ENCODE results near the gene XYLT1. TPM values are rescaled to one million over a fixed set of nuclear protein-coding genes. Genes with fewer than 3 reads are reported as not detected.

XYLT1 gene
- total RNA-seq, 1 experiment from 2014 or later = 12.5 TPM

GRCh38 chr16:17272716-17273115 lies 198.0 kb downstream of the XYLT1 start:
- Histone ChIP-seq H3K4me3 (ENCODE audit: low read depth, low read length) (no peak overlapping the region), H3K27me3 (replicated peaks; ENCODE audit: control insufficient read depth, insufficient read depth, low read length) (no peaks in the 10 kb centered on the region), H3K4me1 (peaks cover 36% of the 10 kb centered on the region), H3K9me3 (no peaks in the 10 kb centered on the region), H3K36me3 (ENCODE audit: control insufficient read depth, insufficient read depth, low read length) (no peaks in the 10 kb centered on the region)
- BruUV-seq (replicated peaks) = no TSS peak
- peak overlapping the region; percentile 63 for H3K27ac Mint-ChIP-seq (ENCODE audit: unreplicated experiment)
- H3K9me3 Mint-ChIP-seq (ENCODE audit: unreplicated experiment) = no peaks in the 10 kb centered on the region
- intact Hi-C loops (cut with micrococcal nuclease; ENCODE audit: unreplicated experiment) = loop anchor here (10.0 kb wide), 1 partner anchor 72 kb away; no protein-coding TSS in a partner anchor
- no peak for DNase-seq
- H3K36me3 Mint-ChIP-seq (ENCODE audit: insufficient read depth, unreplicated experiment) = peaks cover 11% of the 10 kb centered on the region
- no peaks in the 10 kb centered on the region for H3K27me3 Mint-ChIP-seq (ENCODE audit: insufficient read depth, unreplicated experiment)
- H3K4me3 Mint-ChIP-seq (ENCODE audit: unreplicated experiment) = no peak overlapping the region
- POLR2A ChIA-PET = no interaction called here
- CTCF ChIA-PET = no interaction called here
- peaks cover 40% of the 10 kb centered on the region for H3K4me1 Mint-ChIP-seq (ENCODE audit: low read depth, unreplicated experiment)
- no peak for TF ChIP-seq CTCF (IDR thresholded peaks at IDR 0.05; ENCODE audit: insufficient read depth in 1 of 2, low read depth in 1 of 2, low read length in 1 of 2, severe bottlenecking in 1 of 2, unreplicated experiment in 1 of 2)

GRCh38 chr16:17271687-17272086 lies 199.1 kb downstream of the XYLT1 start:
- peak overlapping the region; percentile 86 for H3K27ac Mint-ChIP-seq (ENCODE audit: unreplicated experiment)
- H3K4me3 ChIP-seq (ENCODE audit: low read depth, low read length) = no peak overlapping the region
- H3K36me3 Mint-ChIP-seq (ENCODE audit: insufficient read depth, unreplicated experiment) = peaks cover 11% of the 10 kb centered on the region
- peaks cover 34% of the 10 kb centered on the region for H3K4me1 ChIP-seq
- no peak overlapping the region for H3K4me3 Mint-ChIP-seq (ENCODE audit: unreplicated experiment)
- no peaks in the 10 kb centered on the region for H3K9me3 ChIP-seq
- POLR2A ChIA-PET = no interaction called here
- H3K27me3 Mint-ChIP-seq (ENCODE audit: insufficient read depth, unreplicated experiment) = no peaks in the 10 kb centered on the region
- no peak for DNase-seq
- intact Hi-C loops (cut with micrococcal nuclease; ENCODE audit: unreplicated experiment) = loop anchor here (10.0 kb wide), 1 partner anchor 73 kb away; no protein-coding TSS in a partner anchor
- CTCF ChIA-PET = no interaction called here
- H3K9me3 Mint-ChIP-seq (ENCODE audit: unreplicated experiment) = no peaks in the 10 kb centered on the region
- no peaks in the 10 kb centered on the region for H3K27me3 ChIP-seq (replicated peaks; ENCODE audit: control insufficient read depth, insufficient read depth, low read length)
- no TSS peak for BruUV-seq (replicated peaks)
- H3K4me1 Mint-ChIP-seq (ENCODE audit: low read depth, unreplicated experiment) = peaks cover 40% of the 10 kb centered on the region
- H3K36me3 ChIP-seq (ENCODE audit: control insufficient read depth, insufficient read depth, low read length) = no peaks in the 10 kb centered on the region
- TF ChIP-seq CTCF (IDR thresholded peaks at IDR 0.05; ENCODE audit: insufficient read depth in 1 of 2, low read depth in 1 of 2, low read length in 1 of 2, severe bottlenecking in 1 of 2, unreplicated experiment in 1 of 2) = no peak

GRCh38 chr16:17270683-17271109 lies 200.1 kb downstream of the XYLT1 start:
- Mint-ChIP-seq H3K27me3 (ENCODE audit: insufficient read depth, unreplicated experiment) (no peaks in the 10 kb centered on the region), H3K36me3 (ENCODE audit: insufficient read depth, unreplicated experiment) (peaks cover 11% of the 10 kb centered on the region), H3K27ac (ENCODE audit: unreplicated experiment) (peak overlapping the region; percentile 0), H3K4me3 (ENCODE audit: unreplicated experiment) (no peak overlapping the region), H3K4me1 (ENCODE audit: low read depth, unreplicated experiment) (peaks cover 39% of the 10 kb centered on the region), H3K9me3 (ENCODE audit: unreplicated experiment) (no peaks in the 10 kb centered on the region)
- Histone ChIP-seq H3K36me3 (ENCODE audit: control insufficient read depth, insufficient read depth, low read length) (no peaks in the 10 kb centered on the region), H3K27me3 (replicated peaks; ENCODE audit: control insufficient read depth, insufficient read depth, low read length) (no peaks in the 10 kb centered on the region), H3K4me3 (ENCODE audit: low read depth, low read length) (no peak overlapping the region), H3K9me3 (no peaks in the 10 kb centered on the region), H3K4me1 (peaks cover 27% of the 10 kb centered on the region)
- intact Hi-C loops (cut with micrococcal nuclease; ENCODE audit: unreplicated experiment) = loop anchor here (10.0 kb wide), 1 partner anchor 74 kb away; no protein-coding TSS in a partner anchor
- no TSS peak for BruUV-seq (replicated peaks)
- no peak for TF ChIP-seq CTCF (IDR thresholded peaks at IDR 0.05; ENCODE audit: insufficient read depth in 1 of 2, low read depth in 1 of 2, low read length in 1 of 2, severe bottlenecking in 1 of 2, unreplicated experiment in 1 of 2)
- ChIA-PET CTCF (no interaction called here), POLR2A (no interaction called here)
- no peak for DNase-seq
